Measurements from ENCODE around the gene GPR137C.
"Not testable (repeated sequence)": the region's sequence is repeated elsewhere in the genome, so short reads cannot be mapped to it uniquely, and the experiment has no call there.

Gene GPR137C

DNA sequence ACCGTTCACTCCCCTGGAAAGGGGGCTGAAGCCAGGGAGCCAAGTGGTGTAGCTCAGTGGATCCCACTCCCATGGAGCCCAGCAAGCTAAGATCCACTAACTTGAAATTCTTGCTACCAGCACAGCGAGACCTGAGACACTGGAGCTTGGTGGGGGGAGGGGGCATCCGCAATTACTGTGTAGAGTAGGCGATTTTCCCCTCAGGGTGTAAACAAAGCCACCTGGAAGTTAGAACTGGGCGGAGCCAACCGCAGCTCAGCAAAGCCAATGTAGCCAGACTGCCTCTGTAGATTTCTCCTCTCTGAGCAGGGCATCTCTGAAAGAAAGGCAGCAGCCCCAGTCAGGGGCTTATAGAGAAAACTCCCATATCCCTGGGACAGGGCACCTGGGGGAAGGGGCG is 15.8 kb downstream of the GPR137C start:
- not testable (repeated sequence) for DNase-seq (ENCODE audit: low read depth, low spot score)

DNA sequence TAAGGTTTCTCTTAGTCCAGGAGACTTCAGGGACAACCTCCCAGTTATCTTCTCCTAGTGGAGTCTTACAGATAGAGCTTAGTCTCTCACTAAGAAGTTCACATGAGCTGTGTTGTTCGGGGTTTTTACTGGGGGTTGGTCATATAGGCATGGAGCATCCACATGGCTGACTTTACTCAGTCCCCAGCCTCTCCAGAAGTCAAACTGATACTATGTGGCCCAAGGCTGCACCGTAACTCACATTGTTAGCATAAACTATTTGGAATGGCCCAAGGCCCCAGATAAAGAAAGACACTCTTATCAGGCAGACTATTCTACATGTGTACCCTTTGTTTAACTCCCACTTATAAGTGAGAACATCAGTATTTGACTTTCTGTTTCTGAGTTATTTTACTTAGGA is 23.2 kb downstream of the GPR137C start:
- DNase-seq (ENCODE audit: low read depth, low spot score): no peak

DNA sequence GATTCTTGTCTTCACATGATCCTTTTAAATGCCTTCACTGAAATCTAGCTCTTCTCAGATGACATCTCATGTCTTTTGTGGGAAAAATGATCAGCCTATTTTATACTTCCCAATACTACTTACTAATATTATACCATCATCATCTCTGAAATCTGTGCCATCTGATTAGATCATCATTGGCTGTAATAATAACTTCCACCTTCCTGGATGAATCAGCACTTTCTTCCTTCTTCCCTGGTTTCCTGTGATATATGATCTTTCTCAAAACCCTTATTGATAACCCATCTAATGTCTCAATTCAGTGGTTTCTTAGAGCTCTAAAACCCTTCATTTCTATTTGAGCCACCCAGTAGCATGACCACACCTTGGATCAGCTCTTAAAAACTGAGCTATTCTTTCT is 30.9 kb downstream of the GPR137C start:
- DNase-seq (ENCODE audit: low read depth, low spot score): no peak

DNA sequence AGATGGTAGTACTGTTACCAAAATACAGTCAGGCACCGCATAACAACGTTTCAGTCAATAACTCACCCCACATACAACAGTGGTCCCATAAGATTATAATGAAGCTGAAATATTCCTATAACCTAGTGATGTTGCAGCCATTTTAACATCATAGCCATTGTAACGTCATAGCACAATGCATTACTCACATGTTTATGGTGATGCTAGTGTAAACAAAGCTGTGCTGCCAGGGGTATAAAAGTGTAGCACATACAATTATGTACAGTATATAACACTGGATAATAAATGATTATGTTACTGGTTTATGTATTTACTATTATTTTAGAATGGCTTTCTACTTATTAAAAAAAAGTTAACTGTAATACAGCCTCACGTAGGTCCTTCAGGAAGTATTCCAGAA is 37.0 kb downstream of the GPR137C start:
- DNase-seq (ENCODE audit: low read depth, low spot score): no peak

DNA sequence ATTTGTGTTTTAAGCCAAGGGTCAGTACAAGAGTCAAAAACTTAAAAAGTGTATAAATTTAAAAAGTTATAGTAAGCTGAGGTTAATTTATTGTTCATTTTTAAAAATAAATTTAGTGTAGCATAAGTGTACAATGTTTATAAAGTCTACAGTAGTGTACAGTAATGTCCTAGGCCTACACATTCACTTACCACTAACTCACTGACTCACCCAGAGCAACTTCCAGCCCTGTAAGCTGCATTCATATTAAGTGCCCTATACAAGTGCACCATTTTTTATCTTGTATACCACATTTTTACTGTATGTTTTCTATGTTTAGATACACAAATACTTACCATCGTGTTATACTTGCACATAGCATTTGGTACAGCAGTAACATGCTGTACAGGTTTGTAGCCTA is 37.7 kb downstream of the GPR137C start:
- no peak for DNase-seq (ENCODE audit: low read depth, low spot score)

DNA sequence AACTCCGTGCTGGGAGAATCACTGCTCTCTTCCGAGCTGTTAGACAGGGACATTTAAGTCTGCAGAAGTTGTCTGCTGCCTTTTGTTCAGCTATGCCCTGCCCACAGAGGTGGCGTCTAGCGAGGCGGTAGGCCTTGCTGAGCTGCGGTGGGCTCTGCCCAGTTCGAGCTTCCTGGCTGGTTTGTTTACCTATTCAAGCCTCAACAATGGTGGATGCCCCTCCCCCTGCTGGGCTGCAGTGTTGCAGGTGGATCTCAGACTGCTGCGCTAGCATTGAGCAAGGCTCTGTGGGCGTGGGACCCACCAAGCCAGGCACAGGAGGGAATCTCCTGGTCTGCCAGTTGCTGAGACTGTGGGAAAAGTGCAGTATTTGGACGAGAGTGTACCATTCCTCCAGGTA is 43.7 kb downstream of the GPR137C start:
- no peak for DNase-seq (ENCODE audit: low read depth, low spot score)

DNA sequence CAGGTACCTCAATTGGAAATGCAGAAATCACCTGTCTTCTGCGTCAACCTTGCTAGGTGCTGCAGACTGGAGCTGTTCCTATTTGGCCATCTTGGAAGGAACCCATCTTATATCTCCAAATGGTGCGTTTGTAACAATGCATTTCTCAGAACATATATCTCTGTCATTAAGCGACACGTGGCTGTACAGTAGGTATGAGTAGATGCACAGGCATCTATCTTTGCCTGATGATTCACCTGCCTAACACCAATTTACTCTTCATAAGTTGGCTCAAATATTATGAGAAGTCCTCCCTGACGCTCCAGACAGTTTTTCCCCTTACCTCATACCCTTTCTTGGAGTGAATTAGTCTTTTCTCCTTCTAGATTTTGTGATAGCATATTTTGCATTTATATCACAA is 44.2 kb downstream of the GPR137C start:
- no peak for DNase-seq (ENCODE audit: low read depth, low spot score)

DNA sequence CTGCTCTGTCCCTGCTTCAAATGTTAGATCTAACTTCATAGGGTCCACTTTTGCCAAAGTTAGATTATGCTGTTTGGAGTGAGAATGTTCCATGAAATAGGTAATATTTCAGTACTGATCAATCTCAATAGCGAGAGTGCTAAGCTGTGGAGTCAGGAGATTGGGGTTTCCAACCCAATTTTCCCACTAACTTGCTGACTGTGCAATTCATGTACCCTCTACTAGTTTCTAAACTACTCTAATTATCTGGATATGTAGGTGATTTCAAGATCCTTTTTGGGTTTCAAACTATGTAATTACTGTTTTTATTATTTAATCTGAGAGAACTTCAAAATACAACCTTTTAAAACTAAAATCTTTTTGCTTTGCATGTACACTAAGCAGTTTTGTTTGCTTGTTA is 45.9 kb downstream of the GPR137C start:
- DNase-seq (ENCODE audit: low read depth, low spot score): no peak

DNA sequence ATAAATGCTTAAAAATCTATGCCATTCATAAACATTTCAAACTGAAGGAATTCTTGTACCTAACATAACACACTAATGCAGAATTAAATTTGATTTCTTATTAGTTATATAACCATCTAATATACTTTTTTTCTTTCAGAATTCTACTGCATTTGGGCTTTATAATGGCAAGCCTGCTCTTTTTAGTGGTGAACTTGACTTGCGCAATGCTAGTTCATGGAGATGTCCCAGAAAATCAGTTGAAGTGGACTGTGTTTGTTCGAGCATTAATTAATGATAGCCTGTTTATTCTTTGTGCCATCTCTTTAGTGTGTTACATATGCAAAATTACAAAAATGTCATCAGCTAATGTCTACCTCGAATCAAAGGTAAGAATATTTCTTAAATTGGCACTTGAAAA is 47.3 kb downstream of the GPR137C start:
- DNase-seq (ENCODE audit: low read depth, low spot score): no peak

DNA sequence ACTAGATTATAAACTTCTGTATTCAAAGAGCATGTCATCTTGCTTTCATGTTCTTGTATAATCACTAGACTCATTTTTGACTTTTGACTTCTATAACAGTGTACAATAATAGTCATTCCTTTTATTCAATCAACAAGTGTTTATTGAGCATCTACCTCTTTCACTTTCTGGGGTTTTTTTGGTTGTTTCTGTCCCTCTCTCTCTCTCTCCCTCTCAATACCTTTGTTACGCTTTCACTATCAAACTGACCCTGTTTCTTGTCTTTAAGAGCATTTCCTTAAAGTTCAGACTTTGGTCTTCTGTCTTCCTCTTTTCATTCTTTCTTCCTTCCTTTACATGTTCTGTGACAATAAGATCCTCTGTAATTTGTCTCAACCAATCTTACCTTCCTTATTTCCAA is 49.5 kb downstream of the GPR137C start:
- DNase-seq (ENCODE audit: low read depth, low spot score): no peak

DNA sequence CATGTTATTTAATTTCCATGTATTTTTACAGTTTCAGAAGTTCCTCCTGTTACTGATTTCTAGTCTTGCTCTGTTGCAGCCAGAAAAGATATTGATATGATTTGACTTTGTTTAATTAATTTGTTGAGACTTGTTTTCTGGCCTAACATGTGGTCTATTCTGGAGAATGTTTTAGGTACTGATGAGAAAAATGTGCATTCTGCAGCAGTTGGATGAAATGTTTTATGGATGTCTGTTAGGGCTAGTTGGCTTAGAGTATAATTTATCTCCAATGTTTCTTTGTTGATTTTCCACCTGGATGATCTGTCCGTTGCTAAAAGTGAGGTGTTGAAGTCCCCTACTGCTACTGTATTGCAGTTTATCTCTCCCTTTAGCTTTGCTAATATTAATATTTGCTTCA is 54.4 kb downstream of the GPR137C start:
- DNase-seq (ENCODE audit: low read depth, low spot score): no peak

DNA sequence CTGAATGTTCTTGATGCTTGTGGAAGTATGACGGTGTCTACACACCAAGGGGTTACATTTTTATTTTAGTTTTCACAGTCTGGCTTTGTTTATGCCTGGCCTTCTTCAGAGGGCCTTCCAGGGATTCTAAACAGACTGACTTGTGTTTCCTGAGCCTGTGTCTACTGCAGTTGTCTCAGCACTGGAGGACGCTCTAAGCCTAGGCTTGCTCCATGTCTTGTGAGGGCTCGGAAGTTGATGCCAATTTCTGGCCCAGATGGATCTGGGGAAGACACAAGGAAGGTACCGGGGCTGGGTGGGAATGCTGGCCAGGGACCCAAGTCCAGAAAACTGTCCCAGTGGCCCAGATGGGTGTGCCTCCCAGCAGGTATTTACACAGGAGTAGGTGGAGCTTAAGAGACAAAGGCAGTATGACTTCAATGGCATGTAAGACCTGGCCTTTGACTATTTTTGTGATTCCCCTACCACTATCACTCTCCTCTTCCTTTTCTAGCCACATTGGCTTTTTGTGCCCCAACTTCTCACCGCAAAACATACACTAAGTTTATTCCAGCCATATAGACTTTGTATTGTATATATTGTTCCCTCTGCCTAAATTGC is 56.9 kb downstream of the GPR137C start:
- no peak for DNase-seq (ENCODE audit: low read depth, low spot score)

DNA sequence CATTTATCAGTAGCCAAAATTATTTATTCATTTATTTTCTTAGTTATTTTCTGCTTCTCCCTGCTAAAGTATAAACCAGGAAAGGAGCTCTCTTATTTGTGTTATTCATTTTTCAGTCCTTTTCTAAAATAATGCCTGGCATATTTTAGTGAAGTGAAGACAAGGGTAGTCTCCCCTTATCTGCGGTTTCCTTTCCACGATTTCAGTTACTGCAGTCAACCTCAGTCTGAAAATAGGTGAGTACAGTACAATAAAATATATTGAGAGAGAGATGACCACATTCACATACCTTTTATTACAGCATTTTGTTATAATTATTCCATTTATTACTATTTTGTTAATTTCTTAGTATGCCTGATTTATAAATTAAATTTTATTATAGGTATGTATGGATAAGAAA is 57.6 kb downstream of the GPR137C start:
- no peak for DNase-seq (ENCODE audit: low read depth, low spot score)

DNA sequence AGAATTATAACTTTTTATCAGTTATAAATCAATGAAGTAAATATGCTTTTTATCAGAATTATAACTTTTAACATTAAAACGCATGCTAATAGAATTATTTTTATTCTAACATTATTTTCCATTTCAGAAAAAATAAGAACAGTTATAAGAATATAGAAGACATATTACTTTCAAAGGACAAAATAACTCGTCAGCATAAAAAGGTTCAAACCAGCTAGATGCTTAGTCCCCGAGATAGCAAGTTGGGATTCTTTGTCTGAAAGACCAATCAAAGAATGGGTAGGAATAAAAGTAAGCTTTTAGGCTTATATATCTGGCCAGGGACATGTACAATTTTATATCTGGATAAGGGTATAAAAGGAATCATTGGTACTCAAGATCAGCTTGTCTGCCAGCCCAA is 66.0 kb downstream of the GPR137C start:
- no peak for DNase-seq (ENCODE audit: low read depth, low spot score)

DNA sequence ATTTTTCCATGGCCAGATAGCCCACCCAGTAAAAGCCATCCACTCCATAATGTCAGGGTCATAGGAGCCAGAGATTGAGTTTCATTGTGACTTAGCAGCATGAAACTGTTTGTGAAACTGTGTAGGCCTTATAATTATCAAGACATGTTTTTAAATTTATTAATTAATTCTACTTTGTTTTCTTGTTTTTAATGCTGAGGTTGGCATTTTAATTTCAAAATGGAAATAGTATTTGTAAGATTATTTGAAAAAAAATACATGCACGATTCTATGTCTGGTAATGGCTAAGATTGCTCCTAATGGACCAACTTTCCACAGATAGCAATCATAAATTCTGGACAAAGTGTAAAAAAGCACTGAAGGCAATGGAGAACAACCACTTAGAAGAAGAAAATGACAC is 67.1 kb downstream of the GPR137C start:
- no peak for DNase-seq (ENCODE audit: low read depth, low spot score)

DNA sequence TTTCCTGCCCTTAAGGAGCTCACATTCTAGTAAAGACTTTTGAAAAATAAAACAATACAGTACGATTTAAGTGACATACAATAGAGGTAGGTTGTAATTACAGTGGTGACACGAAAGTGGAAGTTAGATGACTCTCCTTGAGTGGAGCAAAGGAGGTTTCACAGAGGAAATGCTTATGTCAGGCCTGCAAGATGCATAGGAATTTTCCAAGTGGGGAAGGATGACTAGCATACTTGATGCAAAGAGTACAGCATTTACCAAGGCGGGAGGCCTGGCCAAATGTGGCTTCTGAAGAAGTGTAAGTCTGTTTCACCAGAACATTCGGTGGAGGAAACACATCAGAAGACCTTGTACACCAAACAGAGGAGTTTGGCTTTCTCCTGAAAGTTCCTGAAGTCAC is 87.5 kb downstream of the GPR137C start:
- no peak for DNase-seq (ENCODE audit: low read depth, low spot score)

DNA sequence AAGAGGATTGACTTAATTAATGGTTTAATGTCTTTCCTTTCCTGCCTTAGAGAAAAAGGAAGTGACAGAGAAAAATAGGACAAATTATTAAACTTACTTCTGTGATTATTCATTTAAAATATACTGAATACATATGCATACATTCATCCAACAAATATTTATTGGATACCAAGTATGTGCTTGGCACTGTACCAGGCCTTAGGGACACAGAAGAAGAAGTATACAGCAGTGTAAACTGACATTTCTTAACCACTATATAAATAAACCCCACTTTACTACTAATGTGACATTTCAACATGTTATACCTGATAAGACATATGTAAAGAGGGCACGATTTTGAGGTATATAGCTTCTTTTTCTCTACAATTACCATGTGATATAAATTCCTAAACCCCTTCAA is 89.1 kb downstream of the GPR137C start:
- no peak for DNase-seq (ENCODE audit: low read depth, low spot score)

DNA sequence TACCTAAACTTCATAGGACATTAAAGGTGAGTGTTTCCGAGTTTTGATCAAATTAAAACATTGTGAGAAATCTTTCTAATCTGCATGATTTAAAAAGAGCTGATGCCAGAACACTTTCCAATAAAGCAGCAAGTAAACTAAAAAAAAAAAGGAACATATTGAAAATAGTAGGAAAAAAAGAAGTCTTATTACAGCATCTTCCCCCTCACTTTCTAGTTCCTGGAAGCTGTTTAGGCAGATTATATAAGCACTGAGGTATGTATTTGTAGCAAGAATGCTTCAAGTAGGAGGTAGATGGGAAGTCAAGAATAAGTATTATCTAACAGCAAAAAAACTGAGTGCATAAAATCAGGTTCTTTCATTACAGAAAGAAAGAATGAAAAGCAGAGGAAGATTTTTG is 96.9 kb downstream of the GPR137C start:
- no peak for DNase-seq (ENCODE audit: low read depth, low spot score)

DNA sequence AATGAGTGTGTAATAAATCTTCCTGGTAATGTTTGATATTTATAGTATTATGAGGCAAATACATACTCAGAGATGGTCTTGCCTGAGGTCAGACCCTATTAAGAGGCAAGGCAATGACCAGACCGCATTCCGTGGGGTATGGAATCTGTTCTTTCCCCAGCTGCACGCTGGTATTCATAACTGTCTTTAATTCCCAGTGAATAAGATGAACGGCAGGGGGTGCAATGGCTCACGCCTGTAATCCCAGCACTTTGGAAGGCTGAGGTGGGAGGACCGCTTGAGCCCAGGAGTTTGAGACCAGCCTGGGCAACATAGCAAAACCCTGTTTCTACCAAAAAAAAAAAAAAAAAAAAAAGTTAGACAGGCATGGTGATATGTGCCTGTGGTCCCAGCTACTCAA is 98.1 kb downstream of the GPR137C start:
- no peak for DNase-seq (ENCODE audit: low read depth, low spot score)

DNA sequence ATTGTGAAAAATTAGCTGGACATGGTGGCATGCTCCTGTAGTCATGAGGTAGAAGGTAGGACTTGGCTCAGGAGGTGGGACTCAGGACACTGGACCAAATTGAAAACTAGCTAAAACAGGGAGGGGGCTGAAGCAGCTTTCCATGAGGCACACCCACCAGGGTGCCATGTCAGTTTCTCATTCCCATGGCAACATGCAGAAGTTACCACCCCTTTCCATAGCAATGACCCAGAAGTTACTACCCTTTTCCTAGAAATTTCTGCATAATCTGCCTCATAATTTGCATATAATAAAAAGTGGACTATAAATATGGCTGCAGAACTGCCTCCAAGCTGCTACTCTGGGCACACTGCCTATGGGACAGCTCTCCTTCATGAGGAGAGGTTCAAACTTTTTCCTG is 104.3 kb downstream of the GPR137C start:
- DNase-seq (ENCODE audit: low read depth, low spot score): no peak

DNA sequence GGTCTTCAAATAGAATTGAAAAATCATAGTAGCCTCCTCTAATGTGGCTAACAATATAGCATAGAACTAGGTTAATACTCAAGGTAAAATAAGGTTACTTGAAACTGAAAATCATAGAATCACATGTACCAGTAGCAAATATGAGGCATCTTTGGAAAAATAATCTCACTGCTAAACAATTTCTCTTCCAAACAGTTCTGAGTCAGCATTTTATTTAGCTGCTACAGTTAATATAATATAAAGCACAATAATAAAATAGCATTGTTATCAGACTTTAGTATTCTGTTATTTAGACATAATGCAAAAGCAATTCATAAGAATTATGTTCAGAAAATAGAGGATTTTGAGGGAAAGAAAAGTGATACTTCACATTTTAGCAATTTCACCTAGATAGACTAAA is 107.7 kb downstream of the GPR137C start:
- DNase-seq (ENCODE audit: low read depth, low spot score): no peak

DNA sequence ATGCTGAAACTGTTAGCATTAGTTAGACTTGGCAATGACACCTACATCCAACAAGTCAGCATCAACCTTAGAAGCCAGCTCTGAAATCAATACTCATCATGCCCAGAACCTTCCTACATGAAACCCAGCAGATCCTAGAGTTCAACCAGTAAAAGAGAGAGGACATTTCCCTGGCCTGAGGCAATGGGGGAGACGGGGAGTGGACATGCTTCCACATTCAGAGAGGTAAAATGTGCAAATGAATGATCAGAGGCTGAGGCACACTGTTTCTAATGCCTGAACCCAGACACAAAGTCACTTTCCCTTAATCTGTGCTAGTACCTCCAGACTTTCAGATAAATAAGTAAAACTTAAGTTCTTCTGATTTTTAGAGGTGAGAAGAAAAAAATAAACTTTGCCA is 108.2 kb downstream of the GPR137C start:
- DNase-seq (ENCODE audit: low read depth, low spot score): no peak

DNA sequence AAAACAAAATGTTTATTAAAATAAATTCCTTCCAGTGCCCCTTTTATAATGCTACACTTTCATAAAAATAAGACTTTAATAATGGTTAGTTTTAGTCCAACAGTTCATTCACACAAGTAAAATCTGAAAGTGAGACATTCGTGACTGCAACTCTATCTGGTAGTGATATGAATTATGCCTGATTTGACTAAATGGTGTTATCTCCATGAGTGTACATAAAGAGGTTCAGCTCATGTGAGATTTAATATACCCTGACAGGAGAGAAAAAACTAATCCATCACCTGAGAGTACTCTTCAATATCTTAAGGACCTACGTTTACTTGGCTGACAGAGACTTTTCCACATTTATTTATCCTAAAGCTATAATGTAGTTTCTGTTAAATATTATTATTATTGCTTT is 108.7 kb downstream of the GPR137C start:
- DNase-seq (ENCODE audit: low read depth, low spot score): no peak

DNA sequence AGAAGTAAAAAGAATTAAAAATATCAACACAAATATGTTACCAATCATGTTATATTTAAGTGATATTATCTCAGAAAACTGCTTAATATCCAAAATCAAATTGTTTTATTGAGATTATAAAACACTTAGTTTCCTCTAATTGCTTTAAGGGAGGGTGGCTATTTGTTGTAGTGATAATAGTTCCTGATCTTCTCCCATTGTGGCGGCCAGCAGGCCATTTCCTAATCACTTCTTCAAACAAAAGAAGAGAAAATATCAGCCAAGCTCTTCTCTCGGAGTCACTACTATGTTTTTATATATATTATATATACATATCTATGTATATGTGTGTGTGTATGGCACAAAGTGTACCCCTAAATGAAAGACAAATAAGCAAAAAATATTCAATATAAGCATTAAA is 111.2 kb downstream of the GPR137C start:
- no peak for DNase-seq (ENCODE audit: low read depth, low spot score)

DNA sequence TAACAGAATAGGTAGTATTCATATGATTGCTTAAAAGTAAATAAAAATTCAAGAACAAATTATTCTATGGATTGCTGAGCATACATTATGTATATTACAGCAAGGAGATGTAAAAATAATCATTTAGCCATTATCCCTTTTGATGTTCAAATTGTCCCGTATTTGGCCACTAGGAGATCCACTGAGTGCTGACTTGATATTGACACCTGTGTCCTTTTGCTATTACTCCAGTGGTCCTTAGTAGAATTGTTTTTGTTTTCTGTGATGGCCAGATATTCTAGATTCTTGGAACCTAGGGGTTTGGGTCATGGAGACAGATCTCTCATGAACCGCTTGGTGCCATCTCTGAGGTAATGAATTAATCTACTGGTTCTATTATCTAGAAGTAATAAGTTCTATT is 126.0 kb downstream of the GPR137C start:
- no peak for DNase-seq (ENCODE audit: low read depth, low spot score)

Measured in brain pericyte (primary cell).